Tibial artery (tissue), 4 donors: ENCODE measurements around the gene FAM120B.

Experiments
- DNase-seq, 2 donors: peaks; one replicate each; pipeline ENCODE4 v3.0.0-alpha.2; 2019
- H3K27ac ChIP-seq, 2 donors: fragments of 200-600 bp; sonication (generic) in 1 of 2; 1 replicate in 1 of 2; 2 replicates in 1 of 2; pipeline ENCODE4 v1.5.1; 2018 to 2019; ENCODE audit warnings: mild to moderate bottlenecking in 1 of 2
- H3K27me3 ChIP-seq, 2 donors: fragments of 200-600 bp; sonication (generic) in 1 of 2; one replicate each; pipeline versions ENCODE4 v1.5.1 to v1.6.0; 2016 to 2019
- H3K36me3 ChIP-seq, 3 donors: fragments of 200-600 bp; sonication (generic) in 2 of 3; one replicate each; pipeline ENCODE4 v1.5.1; 2016 to 2019; ENCODE audit warnings: mild to moderate bottlenecking in 2 of 3
- H3K4me1 ChIP-seq, 4 donors: fragments of 200-600 bp; sonication (generic) in 2 of 4; 1 replicate in 3 of 4; 2 replicates in 1 of 4; pipeline ENCODE4 v1.5.1; 2016 to 2019
- H3K4me3 ChIP-seq, 2 donors: fragments of 200-600 bp; sonication (generic) in 1 of 2; 1 replicate in 1 of 2; 2 replicates in 1 of 2; pipeline ENCODE4 v1.5.1; 2018 to 2019; ENCODE audit warnings: mild to moderate bottlenecking in 2 of 2
- H3K9me3 ChIP-seq, 3 donors: fragments of 200-600 bp; sonication (generic) in 1 of 3; one replicate each; pipeline ENCODE4 v1.5.1; 2016 to 2019
- intact Hi-C: fragments of 100-400 bp; cut with DNase I; formaldehyde crosslinking; loops from one replicate; pipeline ENCODE4 v1.15.0; 2023; ENCODE audit warnings: low total_unique reads
- TF ChIP-seq, protein P1 (sequence below), 2 experiments: fragments of 200-600 bp in 1 of 2; fragments of 450-650 bp in 1 of 2; IDR thresholded peaks; one replicate each; pipeline ENCODE4 v1.5.1; 2017 to 2019; ENCODE audit warnings: antibody characterized with exemption in 2 of 2, mild to moderate bottlenecking in 1 of 2, moderate library complexity in 1 of 2

Gene FAM120B

GRCh38 chr6:170451762-170452651 lies 145.4 kb downstream of the FAM120B start:
- no peaks in the 10 kb centered on the region for H3K4me1 ChIP-seq
- no peaks in the 10 kb centered on the region for H3K27me3 ChIP-seq
- H3K9me3 ChIP-seq, result no peaks in the 10 kb centered on the region
- TF ChIP-seq, protein P1, sequence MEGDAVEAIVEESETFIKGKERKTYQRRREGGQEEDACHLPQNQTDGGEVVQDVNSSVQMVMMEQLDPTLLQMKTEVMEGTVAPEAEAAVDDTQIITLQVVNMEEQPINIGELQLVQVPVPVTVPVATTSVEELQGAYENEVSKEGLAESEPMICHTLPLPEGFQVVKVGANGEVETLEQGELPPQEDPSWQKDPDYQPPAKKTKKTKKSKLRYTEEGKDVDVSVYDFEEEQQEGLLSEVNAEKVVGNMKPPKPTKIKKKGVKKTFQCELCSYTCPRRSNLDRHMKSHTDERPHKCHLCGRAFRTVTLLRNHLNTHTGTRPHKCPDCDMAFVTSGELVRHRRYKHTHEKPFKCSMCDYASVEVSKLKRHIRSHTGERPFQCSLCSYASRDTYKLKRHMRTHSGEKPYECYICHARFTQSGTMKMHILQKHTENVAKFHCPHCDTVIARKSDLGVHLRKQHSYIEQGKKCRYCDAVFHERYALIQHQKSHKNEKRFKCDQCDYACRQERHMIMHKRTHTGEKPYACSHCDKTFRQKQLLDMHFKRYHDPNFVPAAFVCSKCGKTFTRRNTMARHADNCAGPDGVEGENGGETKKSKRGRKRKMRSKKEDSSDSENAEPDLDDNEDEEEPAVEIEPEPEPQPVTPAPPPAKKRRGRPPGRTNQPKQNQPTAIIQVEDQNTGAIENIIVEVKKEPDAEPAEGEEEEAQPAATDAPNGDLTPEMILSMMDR (IDR thresholded peaks at IDR 0.05), result no peak
- intact Hi-C loops, result no loop called here
- no peaks in the 10 kb centered on the region for H3K36me3 ChIP-seq
- no peak overlapping the region for H3K27ac ChIP-seq
- no peak for DNase-seq
- H3K4me3 ChIP-seq, result no peak overlapping the region

GRCh38 chr6:170452767-170453545 lies 146.4 kb downstream of the FAM120B start:
- intact Hi-C loops, result no loop called here
- no peak overlapping the region for H3K27ac ChIP-seq
- DNase-seq, result no peak
- no peaks in the 10 kb centered on the region for H3K36me3 ChIP-seq
- H3K27me3 ChIP-seq, result no peaks in the 10 kb centered on the region
- H3K4me3 ChIP-seq, result no peak overlapping the region
- H3K4me1 ChIP-seq, result no peaks in the 10 kb centered on the region
- no peaks in the 10 kb centered on the region for H3K9me3 ChIP-seq
- TF ChIP-seq, protein P1 (IDR thresholded peaks at IDR 0.05), result no peak

DNA sequence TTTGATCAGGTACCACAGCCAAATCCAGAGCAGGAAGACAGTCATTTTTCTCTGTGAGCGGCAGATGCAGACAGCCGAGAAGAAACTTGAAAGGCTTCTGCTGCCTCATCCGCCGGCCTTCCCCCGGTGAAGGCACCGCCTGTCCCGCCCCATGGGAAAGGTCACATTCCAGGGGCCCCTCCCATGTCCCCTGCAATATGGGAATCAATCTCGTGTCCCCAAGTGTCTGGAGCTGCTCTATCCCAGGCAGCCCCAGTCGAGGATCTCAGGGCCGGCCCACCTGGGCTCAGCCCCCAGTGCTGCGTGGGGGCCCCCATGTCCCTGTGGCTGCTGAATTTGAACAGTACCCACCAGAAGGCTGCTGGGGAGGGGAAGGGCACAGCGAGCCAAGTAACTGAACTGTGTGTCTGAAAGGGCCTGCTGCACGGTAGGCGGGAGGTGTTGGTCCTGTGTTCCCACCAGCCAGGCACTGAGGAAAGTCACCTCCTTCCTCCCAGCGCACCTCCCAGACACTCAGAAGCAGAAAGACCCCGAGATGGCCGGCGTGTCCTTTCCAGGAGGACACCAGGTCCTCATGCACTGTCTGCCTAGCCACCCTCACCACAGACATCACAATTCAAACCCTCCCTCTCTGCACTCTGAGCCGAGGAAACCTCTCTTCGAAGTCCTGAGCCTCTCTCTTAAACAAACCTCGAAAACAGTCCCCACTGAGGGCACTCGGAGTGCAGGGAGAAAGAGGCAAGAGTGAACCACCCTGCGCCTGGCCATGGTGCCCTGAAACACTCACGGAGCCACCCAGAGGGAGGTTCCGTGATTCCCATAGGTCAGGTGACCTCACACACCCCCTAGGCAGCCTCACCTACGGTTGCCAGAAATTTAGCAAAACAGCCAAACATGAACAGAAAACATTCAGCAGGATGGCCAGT lies 147.3 kb downstream of the FAM120B start:
- TF ChIP-seq, protein P1 (IDR thresholded peaks at IDR 0.05), result no peak
- Histone ChIP-seq H3K27me3 (no peaks in the 10 kb centered on the region), H3K36me3 (no peaks in the 10 kb centered on the region), H3K4me3 (no peak overlapping the region), H3K27ac (no peak overlapping the region), H3K9me3 (no peaks in the 10 kb centered on the region), H3K4me1 (no peaks in the 10 kb centered on the region)
- intact Hi-C loops, result no loop called here
- DNase-seq, result no peak

DNA sequence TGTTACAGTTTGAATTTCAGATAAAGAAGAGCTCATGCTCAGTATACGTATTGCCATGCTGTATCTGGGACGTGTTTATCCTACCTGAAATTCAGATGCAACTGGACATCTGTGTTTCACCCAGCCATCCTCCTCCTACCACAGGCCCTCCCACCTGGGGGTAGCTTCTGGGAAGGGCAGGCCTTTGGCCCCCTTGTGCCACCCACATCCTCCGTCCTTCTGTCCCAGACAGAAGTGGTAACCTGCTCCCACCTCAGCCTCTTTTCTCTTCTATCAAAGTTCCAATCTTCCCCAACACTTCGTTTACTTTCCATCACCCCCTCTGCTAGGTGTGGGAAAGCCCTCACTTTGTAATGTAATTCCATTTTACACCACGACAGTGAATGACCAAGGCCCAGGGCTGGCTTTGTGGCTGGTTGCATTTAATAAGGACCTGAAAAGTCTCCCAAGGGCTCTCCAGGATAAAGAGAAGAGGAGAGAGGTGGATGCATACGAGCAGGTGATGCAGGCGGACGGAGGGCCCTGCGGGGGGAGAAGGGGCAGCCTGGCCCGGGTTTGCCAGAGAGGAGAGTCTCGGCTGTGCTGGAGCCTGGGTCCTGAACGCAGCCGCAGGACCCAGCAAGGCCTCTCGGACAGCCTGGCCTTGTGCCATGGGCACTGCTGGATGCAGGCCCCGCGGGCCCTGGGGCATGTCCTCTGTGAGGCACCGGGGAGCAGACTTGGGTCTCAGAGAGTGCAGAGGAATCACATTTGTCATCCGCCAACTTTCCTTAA lies 148.1 kb downstream of the FAM120B start:
- DNase-seq, result no peak
- intact Hi-C loops, result no loop called here
- Histone ChIP-seq H3K9me3 (no peaks in the 10 kb centered on the region), H3K27ac (no peak overlapping the region), H3K27me3 (no peaks in the 10 kb centered on the region), H3K4me1 (no peaks in the 10 kb centered on the region), H3K4me3 (no peak overlapping the region), H3K36me3 (no peaks in the 10 kb centered on the region)
- TF ChIP-seq, protein P1 (IDR thresholded peaks at IDR 0.05), result no peak
